HEK293 (cell line): ENCODE measurements around the gene DHX16.

Source experiments
- CTCF ChIA-PET: fragments of 350-600 bp; formaldehyde crosslinking; extraction: SDS; loops from one replicate; lab custom pipeline; 2021; ENCODE audit warnings: antibody characterized with exemption; lab: Yijun Ruan, JAX
- POLR2A ChIA-PET: fragments of 300-600 bp; formaldehyde crosslinking; extraction: SDS; loops from one replicate; lab custom pipeline; 2020; ENCODE audit warnings: antibody characterized with exemption, inconsistent platforms; lab: Yijun Ruan, JAX
- H3K27ac ChIP-seq: fragments of 200-500 bp; sonication (Bioruptor generic); 2 replicates; pipeline ENCODE4 v1.5.1; 2014; ENCODE audit warnings: low read depth, low read length, control low read depth, inconsistent platforms; ENCODE audit errors: extremely low read depth
- H3K36me3 ChIP-seq, 2 experiments: fragments of 200-500 bp in 1 of 2; sonication (Bioruptor generic) in 1 of 2; 1 replicate in 1 of 2; 2 replicates in 1 of 2; pipeline ENCODE4 v1.5.1; 2014 to 2017; ENCODE audit warnings: inconsistent platforms in 2 of 2, low read length in 2 of 2; ENCODE audit not compliant: control insufficient read depth in 2 of 2, insufficient read depth in 1 of 2
- H3K4me1 ChIP-seq: fragments of 200-500 bp; sonication (Bioruptor generic); 2 replicates; pipeline ENCODE4 v1.5.1; 2014; ENCODE audit warnings: mild to moderate bottlenecking, low read length, inconsistent platforms; ENCODE audit not compliant: control insufficient read depth, insufficient read depth
- H3K4me3 ChIP-seq: 2 replicates; pipeline ENCODE4 v1.5.1; 2011; ENCODE audit warnings: low read depth, mild to moderate bottlenecking, control low read depth, low read length, moderate library complexity
- H3K9me3 ChIP-seq: fragments of 200-500 bp; sonication (Bioruptor generic); 2 replicates; pipeline ENCODE4 v1.5.1; 2014; ENCODE audit warnings: low read depth, low read length, inconsistent platforms; ENCODE audit not compliant: control insufficient read depth, insufficient read depth
- EGR2 ChIP-seq: fragments of 450-650 bp; formaldehyde crosslinking; IDR thresholded peaks from 2 replicates; pipeline ENCODE4 v1.5.1; 2016; ENCODE audit warnings: low read depth, missing biosample characterization, missing genetic modification characterization
- GLIS2 ChIP-seq: fragments of 450-650 bp; formaldehyde crosslinking; IDR thresholded peaks from 2 replicates; pipeline ENCODE4 v1.5.1; 2016; ENCODE audit warnings: missing biosample characterization, missing genetic modification characterization
- PATZ1 ChIP-seq: fragments of 450-650 bp; formaldehyde crosslinking; IDR thresholded peaks from 2 replicates; pipeline ENCODE4 v1.5.1; 2016; ENCODE audit warnings: missing biosample characterization, missing genetic modification characterization
- SALL2 ChIP-seq: fragments of 450-650 bp; formaldehyde crosslinking; IDR thresholded peaks from 2 replicates; pipeline ENCODE4 v1.5.0; 2017; ENCODE audit warnings: missing biosample characterization, mild to moderate bottlenecking, missing genetic modification characterization, borderline replicate concordance
- SCRT2 ChIP-seq: fragments of 450-650 bp; formaldehyde crosslinking; IDR thresholded peaks from 2 replicates; pipeline ENCODE4 v1.5.1; 2016; ENCODE audit warnings: missing biosample characterization, missing genetic modification characterization
- YY2 ChIP-seq: fragments of 450-650 bp; formaldehyde crosslinking; IDR thresholded peaks from 2 replicates; pipeline ENCODE4 v1.5.1; 2016; ENCODE audit warnings: missing biosample characterization, missing genetic modification characterization
- ZBTB26 ChIP-seq: fragments of 450-650 bp; formaldehyde crosslinking; optimal IDR thresholded peaks from 2 replicates; pipeline ENCODE3; 2016; ENCODE audit warnings: missing biosample characterization, mild to moderate bottlenecking, missing genetic modification characterization
- ZFHX2 ChIP-seq: fragments of 450-650 bp; formaldehyde crosslinking; conservative IDR thresholded peaks from 2 replicates; pipeline ENCODE4 v1.5.1; 2016; ENCODE audit warnings: missing biosample characterization, missing genetic modification characterization
- ZNF10 ChIP-seq: fragments of 450-650 bp; formaldehyde crosslinking; IDR thresholded peaks from 2 replicates; pipeline ENCODE4 v1.5.1; 2017; ENCODE audit warnings: missing biosample characterization, missing genetic modification characterization
- ZNF202 ChIP-seq: fragments of 450-650 bp; formaldehyde crosslinking; IDR thresholded peaks from 2 replicates; pipeline ENCODE4 v1.5.1; 2016; ENCODE audit warnings: missing biosample characterization, missing genetic modification characterization, borderline replicate concordance
- ZNF211 ChIP-seq: fragments of 450-650 bp; formaldehyde crosslinking; IDR thresholded peaks from 2 replicates; pipeline ENCODE4 v1.5.1; 2016; ENCODE audit warnings: low read depth, missing biosample characterization, missing genetic modification characterization
- ZNF274 ChIP-seq, 2 experiments: fragments of 200-500 bp in 1 of 2; fragments of 450-650 bp in 1 of 2; sonication (Bioruptor generic) in 1 of 2; formaldehyde crosslinking in 1 of 2; IDR thresholded peaks; 2 replicates each; pipeline versions ENCODE4 v1.5.1 to v1.6.1; 2014 to 2016; ENCODE audit warnings: borderline replicate concordance in 1 of 2, inconsistent platforms in 1 of 2, low read length in 1 of 2, missing biosample characterization in 1 of 2, missing genetic modification characterization in 1 of 2
- ZNF558 ChIP-seq: fragments of 450-650 bp; formaldehyde crosslinking; IDR thresholded peaks from 2 replicates; pipeline ENCODE4 v1.5.1; 2016; ENCODE audit warnings: missing biosample characterization, missing genetic modification characterization
- ZNF677 ChIP-seq: fragments of 450-650 bp; IDR thresholded peaks from 2 replicates; pipeline ENCODE4 v1.5.0; 2018; ENCODE audit warnings: missing biosample characterization, mild to moderate bottlenecking, missing genetic modification characterization, moderate library complexity
- ZNF692 ChIP-seq: fragments of 450-650 bp; formaldehyde crosslinking; IDR thresholded peaks from 2 replicates; pipeline ENCODE4 v1.5.1; 2016; ENCODE audit warnings: missing biosample characterization, missing genetic modification characterization

The DHX16 gene

GRCh38 chr6:30611150-30611855, 61.5 kb downstream of the DHX16 start:
- TF ChIP-seq EGR2 (tag by site-specific recombination) (0 out of 2 replicates have a peak, but pooled peaks have one; percentile 23), ZFHX2 (tag by site-specific recombination) (peak; percentile 42), YY2 (no peak), PATZ1 (tag by site-specific recombination) (no peak)
- POLR2A ChIA-PET: interaction anchor here (0.9 to 4.8 kb wide), 7 partner anchors 11 to 107 kb away, joined by 3 to 197 read pairs (median 25); partner anchors contain the start of genes DHX16, MDC1 and PRR3
- H3K4me3 ChIP-seq: no peak overlapping the region
- peak overlapping the region; percentile 10; the same call in 1 of the 2 replicates for H3K27ac ChIP-seq
- CTCF ChIA-PET: interaction anchor here (0.6 to 2.6 kb wide), 10 partner anchors 14 to 128 kb away, joined by 3 to 29 read pairs (median 6); partner anchors contain the start of gene C6orf136
- no peaks in the 10 kb centered on the region for H3K9me3 ChIP-seq
- H3K36me3 ChIP-seq: peaks cover 31 to 59% of the 10 kb centered on the region in 2 experiments
- H3K4me1 ChIP-seq: peaks cover 18% of the 10 kb centered on the region

- ChIA-PET CTCF (interaction anchor here (0.6 to 1.6 kb wide), 9 partner anchors 12 to 127 kb away, joined by 3 to 28 read pairs (median 3); no protein-coding TSS in a partner anchor), POLR2A (interaction anchor here (0.9 to 1.9 kb wide), 5 partner anchors 11 to 63 kb away, joined by 3 to 25 read pairs (median 4); partner anchors contain the start of gene DHX16)
- H3K9me3 ChIP-seq: no peaks in the 10 kb centered on the region
- peaks cover 18% of the 10 kb centered on the region for H3K4me1 ChIP-seq
- H3K4me3 ChIP-seq: no peak overlapping the region
- TF ChIP-seq ZNF202: no peak
- no peak for TF ChIP-seq SALL2 (tag by site-specific recombination)
- TF ChIP-seq ZNF10 (tag by site-specific recombination): no peak
- no peak for TF ChIP-seq SCRT2 (tag by site-specific recombination)
- no peak for TF ChIP-seq ZNF558 (tag by site-specific recombination)
- TF ChIP-seq ZBTB26 (tag by site-specific recombination): no peak
- no peak for TF ChIP-seq ZNF211
- TF ChIP-seq GLIS2 (tag by site-specific recombination): no peak
- TF ChIP-seq ZNF274 (IDR thresholded peaks at IDR 0.05; ENCODE audit: low read length): no peak
- no peak for TF ChIP-seq ZNF274 (tag by site-specific recombination; IDR thresholded peaks at IDR 0.05; ENCODE audit: borderline replicate concordance)
- no peak for TF ChIP-seq ZNF692
- no peak for TF ChIP-seq ZNF677 (tag by site-specific recombination)
- no peak overlapping the region for H3K27ac ChIP-seq
- peaks cover 43 to 65% of the 10 kb centered on the region in 2 experiments for H3K36me3 ChIP-seq
These were observed 62.7 kb downstream of the DHX16 start for GRCh38 chr6:30610065-30610464.
